22Rv1 (cell line): Measurements from ENCODE around the gene VWF.
"Not testable (repeated sequence)": the region's sequence is repeated elsewhere in the genome, so short reads cannot be mapped to it uniquely, and the experiment has no call there.

ENCODE experiments used
- CTCF ChIP-seq: fragments of 450-650 bp; IDR thresholded peaks from 2 replicates; pipeline ENCODE4 v1.5.1; 2017; ENCODE audit warnings: mild to moderate bottlenecking
- ZFX ChIP-seq: fragments of 450-650 bp; IDR thresholded peaks from 2 replicates; pipeline ENCODE4 v1.6.1; 2017; ENCODE audit warnings: antibody characterized with exemption, borderline replicate concordance

GRCh38 chr12:6142368-6143302 lies 18.2 kb upstream of the VWF start:
- TF ChIP-seq CTCF, ZFX: not testable (repeated sequence)
